PFSK-1 (cell line): ENCODE data around the gene ARHGEF16.

ENCODE experiments used
- POLR2AphosphoS5 ChIP-seq: IDR thresholded peaks from 2 replicates; pipeline ENCODE4 v1.6.1; 2012; ENCODE audit warnings: low read depth, mild to moderate bottlenecking, control low read depth, low read length, moderate library complexity
- REST ChIP-seq, 2 experiments: IDR thresholded peaks; 2 replicates each; pipeline versions ENCODE4 v1.6.1 to v1.8.0; 2011 to 2012; ENCODE audit warnings: low read depth in 2 of 2, low read length in 2 of 2, control low read depth in 1 of 2, inconsistent platforms in 1 of 2, mild to moderate bottlenecking in 1 of 2, moderate library complexity in 1 of 2; ENCODE audit not compliant: insufficient read depth in 1 of 2
- SIN3A ChIP-seq: IDR thresholded peaks from 2 replicates; pipeline ENCODE4 v1.6.1; 2012; ENCODE audit warnings: mild to moderate bottlenecking, low read length, moderate library complexity, borderline replicate concordance; ENCODE audit not compliant: insufficient read depth
- TAF1 ChIP-seq: IDR thresholded peaks from 2 replicates; pipeline ENCODE4 v1.6.1; 2012; ENCODE audit warnings: low read length, control low read depth, borderline replicate concordance; ENCODE audit not compliant: insufficient read depth

- TF ChIP-seq REST (IDR thresholded peaks at IDR 0.05; ENCODE audit: insufficient read depth in 1 of 2, low read depth in 2 of 2, low read length in 2 of 2) (no peak), POLR2AphosphoS5 (no peak), SIN3A (no peak), TAF1 (no peak)
These were observed 70.2 kb downstream of the ARHGEF16 start for GRCh38 chr1:3524556-3525203.
